ENCODE data around the gene LZTS2. TPM values are rescaled to one million over a fixed set of nuclear protein-coding genes. Genes with fewer than 3 reads are reported as not detected.
A peak's percentile ranks its signal among the peaks of the same experiment; 100 is the strongest.

Gene LZTS2
- total and polyA plus RNA-seq, 4 donors, result 2.1 to 10.3 (median 9.5) TPM

GRCh38 chr10:101000127-101000914 lies 713 bp downstream of the LZTS2 start:
- DNase-seq (ENCODE audit: low spot score), result no peak
- Histone ChIP-seq H3K27me3 (ENCODE audit: control insufficient read depth in 4 of 4, insufficient read depth in 4 of 4, low read length in 3 of 4) (no peaks in the 10 kb centered on the region), H3K36me3 (ENCODE audit: control insufficient read depth in 4 of 4, insufficient read depth in 3 of 4, low read depth in 1 of 4, low read length in 3 of 4) (peaks cover 0 to 5% (median under 1%) of the 10 kb centered on the region in 4 donors), H3K9me3 (ENCODE audit: control insufficient read depth in 4 of 4, low read length in 3 of 4) (no peaks in the 10 kb centered on the region), H3K27ac (ENCODE audit: low read depth in 1 of 2, low read length in 2 of 2) (peak overlapping the region; percentile 70 to 80), H3K9ac (ENCODE audit: low read depth in 1 of 2, low read length in 2 of 2) (peak overlapping the region; percentile 47 to 72), H3K4me1 (ENCODE audit: control insufficient read depth in 4 of 4, insufficient read depth in 4 of 4, low read length in 3 of 4) (peaks cover 0 to 30% (median 17%) of the 10 kb centered on the region in 4 donors), H3K4me3 (ENCODE audit: low read depth in 1 of 3, low read length in 3 of 3) (peak overlapping the region; percentile 24 to 71 (median 53))
- TF ChIP-seq YY1 (IDR thresholded peaks at IDR 0.05) (no peak), FOXA2 (IDR thresholded peaks at IDR 0.05) (no peak)
- 51% methylated on average over 19 of the region's 19 CpGs for WGBS

DNA sequence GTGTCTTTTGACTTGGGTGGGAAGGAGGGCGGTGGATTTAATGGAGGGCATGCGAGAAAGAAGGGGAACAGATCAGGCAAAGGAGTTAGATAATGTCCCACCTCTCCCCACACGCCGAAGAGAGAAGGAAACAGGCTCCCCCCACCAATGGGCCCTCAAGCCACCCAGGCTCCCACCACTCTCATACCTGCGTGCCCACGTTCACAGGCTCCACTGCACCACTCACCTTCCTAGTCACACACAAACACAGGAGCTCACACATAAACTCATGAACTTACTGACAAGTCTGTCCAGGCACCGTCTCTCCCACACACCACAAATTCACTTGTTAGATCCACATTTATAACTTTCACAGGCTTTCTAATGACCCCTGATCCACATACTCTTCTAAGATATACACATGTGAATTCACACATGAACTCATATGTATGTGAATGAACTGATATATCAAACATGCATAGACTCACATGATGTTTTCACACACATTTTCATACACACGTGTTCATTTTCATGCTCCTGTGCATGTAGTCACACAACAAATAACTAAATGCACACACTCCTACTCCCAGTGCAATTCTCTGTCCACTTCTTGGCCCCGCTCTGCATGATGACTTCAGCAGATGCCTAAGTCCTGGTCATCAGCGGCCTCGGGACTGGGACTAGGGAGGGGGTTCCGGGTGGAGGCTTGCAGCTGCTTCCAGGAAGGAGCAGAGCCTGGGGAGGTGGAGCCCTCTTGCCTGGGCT lies 1.5 kb downstream of the LZTS2 start:
- Histone ChIP-seq H3K9me3 (ENCODE audit: control insufficient read depth in 4 of 4, low read length in 3 of 4) (no peaks in the 10 kb centered on the region), H3K4me1 (ENCODE audit: control insufficient read depth in 4 of 4, insufficient read depth in 4 of 4, low read length in 3 of 4) (peaks cover 0 to 30% (median 17%) of the 10 kb centered on the region in 4 donors), H3K27ac (ENCODE audit: low read depth in 1 of 2, low read length in 2 of 2) (peak overlapping the region; percentile 70 to 80), H3K4me3 (ENCODE audit: low read depth in 1 of 3, low read length in 3 of 3) (no peak overlapping the region), H3K27me3 (ENCODE audit: control insufficient read depth in 4 of 4, insufficient read depth in 4 of 4, low read length in 3 of 4) (no peaks in the 10 kb centered on the region), H3K36me3 (ENCODE audit: control insufficient read depth in 4 of 4, insufficient read depth in 3 of 4, low read depth in 1 of 4, low read length in 3 of 4) (peaks cover 0 to 9% (median under 1%) of the 10 kb centered on the region in 4 donors), H3K9ac (ENCODE audit: low read depth in 1 of 2, low read length in 2 of 2) (peak overlapping the region in 1 of 2 donors; percentile 16)
- no peak for TF ChIP-seq ZBTB33 (IDR thresholded peaks at IDR 0.05)
- peak; percentile 12 for TF ChIP-seq SP1 (IDR thresholded peaks at IDR 0.05)
- DNase-seq (ENCODE audit: low spot score), result peak; percentile 45
- 63% methylated on average over 12 of the region's 12 CpGs for WGBS

DNA sequence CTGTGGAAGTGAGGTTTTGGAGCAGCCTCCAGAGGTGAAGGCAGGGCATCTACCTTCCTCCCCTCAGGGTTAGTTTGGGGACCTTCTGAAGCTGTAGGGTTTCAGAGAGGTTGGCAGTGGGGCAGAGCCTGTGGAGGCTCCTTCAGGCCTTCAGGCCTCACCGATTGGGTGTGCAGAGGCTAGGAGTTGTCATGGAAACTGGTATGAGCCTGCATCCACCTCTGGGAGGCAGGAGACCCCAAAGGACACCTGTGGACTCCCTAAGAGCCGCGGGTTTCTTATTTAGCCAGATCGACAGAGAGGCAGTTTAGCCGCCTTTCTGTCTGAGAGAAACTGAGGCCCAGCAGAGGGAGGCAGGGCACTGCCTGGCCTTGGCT lies 2.0 kb downstream of the LZTS2 start:
- Histone ChIP-seq H3K9ac (ENCODE audit: low read depth in 1 of 2, low read length in 2 of 2) (peak overlapping the region in 1 of 2 donors; percentile 56), H3K36me3 (ENCODE audit: control insufficient read depth in 4 of 4, insufficient read depth in 3 of 4, low read depth in 1 of 4, low read length in 3 of 4) (peaks cover 0 to 14% (median under 1%) of the 10 kb centered on the region in 4 donors), H3K27me3 (ENCODE audit: control insufficient read depth in 4 of 4, insufficient read depth in 4 of 4, low read length in 3 of 4) (no peaks in the 10 kb centered on the region), H3K27ac (ENCODE audit: low read depth in 1 of 2, low read length in 2 of 2) (peak overlapping the region; percentile 42 to 67), H3K4me3 (ENCODE audit: low read depth in 1 of 3, low read length in 3 of 3) (no peak overlapping the region), H3K4me1 (ENCODE audit: control insufficient read depth in 4 of 4, insufficient read depth in 4 of 4, low read length in 3 of 4) (peaks cover 0 to 25% (median 15%) of the 10 kb centered on the region in 4 donors), H3K9me3 (ENCODE audit: control insufficient read depth in 4 of 4, low read length in 3 of 4) (no peaks in the 10 kb centered on the region)
- 82% methylated on average over 5 of the region's 5 CpGs for WGBS
- TF ChIP-seq FOXA2 (IDR thresholded peaks at IDR 0.05) (no peak), NR2F2 (IDR thresholded peaks at IDR 0.05) (no peak), FOXA1 (IDR thresholded peaks at IDR 0.05) (no peak), MAX (IDR thresholded peaks at IDR 0.05) (no peak)
- DNase-seq (ENCODE audit: low spot score), result no peak

DNA sequence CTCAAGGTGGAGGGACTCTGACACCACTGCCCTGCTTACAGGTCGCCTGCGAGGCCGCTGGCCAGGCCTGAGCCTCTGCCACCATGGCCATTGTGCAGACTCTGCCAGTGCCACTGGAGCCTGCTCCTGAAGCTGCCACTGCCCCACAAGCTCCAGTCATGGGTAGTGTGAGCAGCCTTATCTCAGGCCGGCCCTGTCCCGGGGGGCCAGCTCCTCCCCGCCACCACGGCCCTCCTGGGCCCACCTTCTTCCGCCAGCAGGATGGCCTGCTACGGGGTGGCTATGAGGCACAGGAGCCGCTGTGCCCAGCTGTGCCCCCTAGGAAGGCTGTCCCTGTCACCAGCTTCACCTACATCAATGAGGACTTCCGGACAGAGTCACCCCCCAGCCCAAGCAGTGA lies 2.8 kb downstream of the LZTS2 start:
- H3K9me3 ChIP-seq (ENCODE audit: control insufficient read depth in 4 of 4, low read length in 3 of 4), result no peaks in the 10 kb centered on the region
- no peak overlapping the region for H3K9ac ChIP-seq (ENCODE audit: low read depth in 1 of 2, low read length in 2 of 2)
- H3K4me1 ChIP-seq (ENCODE audit: control insufficient read depth in 4 of 4, insufficient read depth in 4 of 4, low read length in 3 of 4), result peaks cover 0 to 20% (median 13%) of the 10 kb centered on the region in 4 donors
- peaks cover 0 to 14% (median under 1%) of the 10 kb centered on the region in 4 donors for H3K36me3 ChIP-seq (ENCODE audit: control insufficient read depth in 4 of 4, insufficient read depth in 3 of 4, low read depth in 1 of 4, low read length in 3 of 4)
- no peak overlapping the region for H3K4me3 ChIP-seq (ENCODE audit: low read depth in 1 of 3, low read length in 3 of 3)
- H3K27me3 ChIP-seq (ENCODE audit: control insufficient read depth in 4 of 4, insufficient read depth in 4 of 4, low read length in 3 of 4), result no peaks in the 10 kb centered on the region
- WGBS, result 89% methylated on average over 11 of the region's 11 CpGs
- TF ChIP-seq RAD21 (IDR thresholded peaks at IDR 0.05) (no peak), HNF4G (IDR thresholded peaks at IDR 0.05) (no peak), EGR1 (IDR thresholded peaks at IDR 0.05; ENCODE audit: low read depth in 2 of 2) (no peak)
- no peak for DNase-seq (ENCODE audit: low spot score)
- H3K27ac ChIP-seq (ENCODE audit: low read depth in 1 of 2, low read length in 2 of 2), result peak overlapping the region; percentile 42 to 67
